Peyer's patch (tissue), 4 donors: Measurements from ENCODE around the gene CASQ2.

Source experiments
- CTCF ChIP-seq, 6 experiments: fragments of 450-650 bp in 4 of 6; fragments of 200-600 bp in 2 of 6; sonication (generic) in 1 of 6; IDR thresholded peaks; one replicate each; pipeline ENCODE4 v1.5.1; 2017 to 2019; ENCODE audit warnings: antibody characterized with exemption in 6 of 6, mild to moderate bottlenecking in 3 of 6, moderate library complexity in 1 of 6
- POLR2A ChIP-seq, 2 donors: fragments of 450-650 bp; IDR thresholded peaks; one replicate each; pipeline ENCODE4 v1.5.1; 2017; ENCODE audit warnings: antibody characterized with exemption in 2 of 2, mild to moderate bottlenecking in 2 of 2, moderate library complexity in 2 of 2

- TF ChIP-seq CTCF (IDR thresholded peaks at IDR 0.05) (no peak), POLR2A (IDR thresholded peaks at IDR 0.05) (no peak)
These were observed 1.1 kb downstream of the CASQ2 start for GRCh38 chr1:115767403-115767802.
